RWPE1 (cell line): ENCODE data around the gene CBX7.

Source experiments
- CTCF ChIA-PET: fragments of 350-600 bp; sonication (Branson Sonifier 250); formaldehyde crosslinking; extraction: SDS; loops from one replicate; lab custom pipeline; 2021; lab: Yijun Ruan, JAX
- POLR2A ChIA-PET: fragments of 400-600 bp; formaldehyde crosslinking; extraction: SDS; loops from one replicate; lab custom pipeline; 2020; ENCODE audit warnings: antibody characterized with exemption; ENCODE audit not compliant: low non-redundant PET; lab: Yijun Ruan, JAX
- DNase-seq: peaks from one replicate; pipeline ENCODE4 v3.0.0; 2012; ENCODE audit warnings: low spot score
- H3K27ac ChIP-seq: fragments of 450-650 bp; 2 replicates; pipeline ENCODE4 v1.5.1; 2017
- CTCF ChIP-seq: fragments of 450-650 bp; conservative IDR thresholded peaks from 2 replicates; pipeline ENCODE4 v1.5.1; 2017; ENCODE audit warnings: low read depth, mild to moderate bottlenecking

Gene CBX7

GRCh38 chr22:39083212-39084165, 69.0 kb downstream of the CBX7 start:
- ChIA-PET POLR2A (no interaction called here), CTCF (no interaction called here)
- no peak overlapping the region for H3K27ac ChIP-seq
- TF ChIP-seq CTCF: no peak
- DNase-seq: no peak

- no peak for DNase-seq
- POLR2A ChIA-PET: no interaction called here
- CTCF ChIA-PET: no interaction called here
- no peak overlapping the region for H3K27ac ChIP-seq
- no peak for TF ChIP-seq CTCF
Observed at GRCh38 chr22:39081598-39081997, 70.9 kb downstream of the CBX7 start.

- no peak for TF ChIP-seq CTCF
- DNase-seq: no peak
- ChIA-PET CTCF (no interaction called here), POLR2A (no interaction called here)
- H3K27ac ChIP-seq: no peak overlapping the region
Observed at GRCh38 chr22:39081016-39081415, 71.5 kb downstream of the CBX7 start.
